ENCODE data around the gene ARFGAP3. TPM values are rescaled to one million over a fixed set of nuclear protein-coding genes. Genes with fewer than 3 reads are reported as not detected.

Gene ARFGAP3
- total RNA-seq, 1 donor from 2014 or later, result 80.8 TPM

GRCh38 chr22:42878561-42879305, 21.7 kb upstream of the ARFGAP3 start:
- Mint-ChIP-seq H3K4me3 (ENCODE audit: unreplicated experiment) (no peak overlapping the region), H3K9me3 (ENCODE audit: low read depth) (no peaks in the 10 kb centered on the region), H3K4me1 (ENCODE audit: low read depth) (no peaks in the 10 kb centered on the region), H3K27me3 (ENCODE audit: low read depth) (no peaks in the 10 kb centered on the region), H3K27ac (ENCODE audit: unreplicated experiment) (no peak overlapping the region), H3K36me3 (ENCODE audit: low read depth) (peaks cover 31% of the 10 kb centered on the region)
- TF ChIP-seq, protein P1, sequence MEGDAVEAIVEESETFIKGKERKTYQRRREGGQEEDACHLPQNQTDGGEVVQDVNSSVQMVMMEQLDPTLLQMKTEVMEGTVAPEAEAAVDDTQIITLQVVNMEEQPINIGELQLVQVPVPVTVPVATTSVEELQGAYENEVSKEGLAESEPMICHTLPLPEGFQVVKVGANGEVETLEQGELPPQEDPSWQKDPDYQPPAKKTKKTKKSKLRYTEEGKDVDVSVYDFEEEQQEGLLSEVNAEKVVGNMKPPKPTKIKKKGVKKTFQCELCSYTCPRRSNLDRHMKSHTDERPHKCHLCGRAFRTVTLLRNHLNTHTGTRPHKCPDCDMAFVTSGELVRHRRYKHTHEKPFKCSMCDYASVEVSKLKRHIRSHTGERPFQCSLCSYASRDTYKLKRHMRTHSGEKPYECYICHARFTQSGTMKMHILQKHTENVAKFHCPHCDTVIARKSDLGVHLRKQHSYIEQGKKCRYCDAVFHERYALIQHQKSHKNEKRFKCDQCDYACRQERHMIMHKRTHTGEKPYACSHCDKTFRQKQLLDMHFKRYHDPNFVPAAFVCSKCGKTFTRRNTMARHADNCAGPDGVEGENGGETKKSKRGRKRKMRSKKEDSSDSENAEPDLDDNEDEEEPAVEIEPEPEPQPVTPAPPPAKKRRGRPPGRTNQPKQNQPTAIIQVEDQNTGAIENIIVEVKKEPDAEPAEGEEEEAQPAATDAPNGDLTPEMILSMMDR (IDR thresholded peaks at IDR 0.05), result no peak
- DNase-seq (ENCODE audit: low spot score), result no peak

- DNase-seq (ENCODE audit: low spot score), result no peak
- Mint-ChIP-seq H3K36me3 (ENCODE audit: low read depth) (peaks cover 27% of the 10 kb centered on the region), H3K9me3 (ENCODE audit: low read depth) (no peaks in the 10 kb centered on the region), H3K4me1 (ENCODE audit: low read depth) (no peaks in the 10 kb centered on the region), H3K27ac (ENCODE audit: unreplicated experiment) (no peak overlapping the region), H3K27me3 (ENCODE audit: low read depth) (no peaks in the 10 kb centered on the region), H3K4me3 (ENCODE audit: unreplicated experiment) (no peak overlapping the region)
- TF ChIP-seq, protein P1 (IDR thresholded peaks at IDR 0.05), result no peak
Measured at GRCh38 chr22:42877597-42878340, 20.7 kb upstream of the ARFGAP3 start.

- Mint-ChIP-seq H3K4me3 (ENCODE audit: unreplicated experiment) (no peak overlapping the region), H3K9me3 (ENCODE audit: low read depth) (no peaks in the 10 kb centered on the region), H3K36me3 (ENCODE audit: low read depth) (peaks cover 26% of the 10 kb centered on the region), H3K4me1 (ENCODE audit: low read depth) (no peaks in the 10 kb centered on the region), H3K27ac (ENCODE audit: unreplicated experiment) (no peak overlapping the region), H3K27me3 (ENCODE audit: low read depth) (no peaks in the 10 kb centered on the region)
- DNase-seq (ENCODE audit: low spot score), result no peak
- TF ChIP-seq, protein P1 (IDR thresholded peaks at IDR 0.05), result no peak
Measured at GRCh38 chr22:42877158-42877557, 20.1 kb upstream of the ARFGAP3 start.

GRCh38 chr22:42876041-42876440, 19.0 kb upstream of the ARFGAP3 start:
- peaks cover 24% of the 10 kb centered on the region for H3K36me3 Mint-ChIP-seq (ENCODE audit: low read depth)
- H3K27ac Mint-ChIP-seq (ENCODE audit: unreplicated experiment), result no peak overlapping the region
- H3K4me3 Mint-ChIP-seq (ENCODE audit: unreplicated experiment), result no peak overlapping the region

DNA sequence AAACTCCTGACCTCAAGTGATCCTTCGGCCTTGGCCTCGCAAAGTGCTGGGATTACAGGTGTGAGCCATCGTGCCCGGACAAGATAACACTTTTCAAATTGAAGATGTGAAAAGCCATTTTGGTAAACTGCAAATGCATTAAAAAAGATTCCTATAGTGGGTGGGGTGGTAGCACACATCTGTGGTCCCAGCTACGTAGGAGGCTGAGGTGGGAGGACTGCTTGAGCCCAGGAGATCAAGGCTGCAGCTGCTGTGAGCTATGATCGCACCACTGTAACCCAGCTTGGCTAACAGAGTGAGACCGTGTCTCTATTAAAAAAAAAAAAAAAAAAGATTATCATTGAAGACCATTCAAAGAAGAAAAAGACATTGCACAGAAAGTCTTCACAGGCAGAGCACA, 16.9 kb upstream of the ARFGAP3 start:
- Mint-ChIP-seq H3K9me3 (ENCODE audit: low read depth) (no peaks in the 10 kb centered on the region), H3K27ac (ENCODE audit: unreplicated experiment) (no peak overlapping the region), H3K27me3 (ENCODE audit: low read depth) (no peaks in the 10 kb centered on the region), H3K36me3 (ENCODE audit: low read depth) (peaks cover 24% of the 10 kb centered on the region), H3K4me1 (ENCODE audit: low read depth) (peaks cover 7% of the 10 kb centered on the region), H3K4me3 (ENCODE audit: unreplicated experiment) (no peak overlapping the region)
- DNase-seq (ENCODE audit: low spot score), result no peak
- TF ChIP-seq, protein P1 (IDR thresholded peaks at IDR 0.05), result no peak

More at GRCh38 chr22:42876041-42876440, 19.0 kb upstream of the ARFGAP3 start:
- TF ChIP-seq, protein P1 (IDR thresholded peaks at IDR 0.05), result no peak
- H3K4me1 Mint-ChIP-seq (ENCODE audit: low read depth), result no peaks in the 10 kb centered on the region
- H3K27me3 Mint-ChIP-seq (ENCODE audit: low read depth), result no peaks in the 10 kb centered on the region
- DNase-seq (ENCODE audit: low spot score), result no peak
- H3K9me3 Mint-ChIP-seq (ENCODE audit: low read depth), result no peaks in the 10 kb centered on the region
